PC-9 (cell line): ENCODE results near the gene DMWD.

Experiments
- EZH2 ChIP-seq: fragments of 200-600 bp; sonication (generic); IDR thresholded peaks from 2 replicates; pipeline ENCODE4 v1.8.0; 2017; ENCODE audit warnings: antibody characterized with exemption, low read depth
- TF ChIP-seq, protein P1 (sequence below): fragments of 200-600 bp; sonication (generic); conservative IDR thresholded peaks from 2 replicates; pipeline ENCODE4 v1.6.1; 2017; ENCODE audit warnings: mixed run types, antibody characterized with exemption, mild to moderate bottlenecking, moderate library complexity

- TF ChIP-seq, protein P1, sequence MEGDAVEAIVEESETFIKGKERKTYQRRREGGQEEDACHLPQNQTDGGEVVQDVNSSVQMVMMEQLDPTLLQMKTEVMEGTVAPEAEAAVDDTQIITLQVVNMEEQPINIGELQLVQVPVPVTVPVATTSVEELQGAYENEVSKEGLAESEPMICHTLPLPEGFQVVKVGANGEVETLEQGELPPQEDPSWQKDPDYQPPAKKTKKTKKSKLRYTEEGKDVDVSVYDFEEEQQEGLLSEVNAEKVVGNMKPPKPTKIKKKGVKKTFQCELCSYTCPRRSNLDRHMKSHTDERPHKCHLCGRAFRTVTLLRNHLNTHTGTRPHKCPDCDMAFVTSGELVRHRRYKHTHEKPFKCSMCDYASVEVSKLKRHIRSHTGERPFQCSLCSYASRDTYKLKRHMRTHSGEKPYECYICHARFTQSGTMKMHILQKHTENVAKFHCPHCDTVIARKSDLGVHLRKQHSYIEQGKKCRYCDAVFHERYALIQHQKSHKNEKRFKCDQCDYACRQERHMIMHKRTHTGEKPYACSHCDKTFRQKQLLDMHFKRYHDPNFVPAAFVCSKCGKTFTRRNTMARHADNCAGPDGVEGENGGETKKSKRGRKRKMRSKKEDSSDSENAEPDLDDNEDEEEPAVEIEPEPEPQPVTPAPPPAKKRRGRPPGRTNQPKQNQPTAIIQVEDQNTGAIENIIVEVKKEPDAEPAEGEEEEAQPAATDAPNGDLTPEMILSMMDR, result no peak
- no peak for TF ChIP-seq EZH2
Measured at GRCh38 chr19:45822716-45823115, 30.1 kb upstream of the DMWD start.
